Dedifferentiated amniotic fluid mesenchymal stem cell (primary cell): ENCODE results near the gene GRIA4.
"Not testable (repeated sequence)": the region's sequence is repeated elsewhere in the genome, so short reads cannot be mapped to it uniquely, and the experiment has no call there.

Source experiments
- DNase-seq: peaks from one replicate; pipeline ENCODE4 v3.0.0-alpha.2; 2016; ENCODE audit errors: extremely low spot score

GRIA4 gene

DNA sequence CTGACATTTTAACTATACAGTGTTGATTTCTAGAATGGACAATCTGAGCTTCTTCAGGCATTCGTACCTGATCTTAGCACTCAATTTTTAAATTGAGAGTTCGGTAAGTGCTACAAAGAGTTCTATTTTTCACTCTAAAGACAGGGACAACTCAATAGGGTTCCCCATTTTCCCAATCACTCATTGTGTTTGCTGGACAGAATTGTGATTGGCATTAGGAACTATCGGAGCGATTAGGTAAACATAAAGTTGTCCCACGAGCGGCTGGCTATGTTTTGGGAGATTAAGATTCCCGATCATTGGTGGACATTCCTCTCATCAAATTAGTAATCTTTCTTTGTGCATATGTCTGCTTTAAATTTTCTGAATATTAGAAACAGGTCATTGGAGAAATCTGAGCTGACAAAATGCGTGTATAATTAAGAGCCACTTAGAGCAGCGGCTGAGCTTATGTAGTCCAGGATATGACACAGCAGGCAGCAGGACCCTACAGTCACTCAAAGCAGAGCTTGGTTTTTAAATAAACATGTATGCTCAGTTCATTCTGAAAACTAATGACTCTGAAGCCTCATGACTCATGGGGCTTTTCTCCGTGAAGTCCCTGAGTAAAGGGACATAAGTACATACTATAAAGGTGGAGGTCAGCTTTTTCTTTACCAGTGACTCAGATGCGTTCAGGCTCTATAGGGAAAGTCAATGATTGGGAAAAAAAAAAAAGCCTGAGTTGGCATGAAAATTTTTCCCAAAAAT lies 109.4 kb downstream of the GRIA4 start:
- DNase-seq: peak; percentile 36

DNA sequence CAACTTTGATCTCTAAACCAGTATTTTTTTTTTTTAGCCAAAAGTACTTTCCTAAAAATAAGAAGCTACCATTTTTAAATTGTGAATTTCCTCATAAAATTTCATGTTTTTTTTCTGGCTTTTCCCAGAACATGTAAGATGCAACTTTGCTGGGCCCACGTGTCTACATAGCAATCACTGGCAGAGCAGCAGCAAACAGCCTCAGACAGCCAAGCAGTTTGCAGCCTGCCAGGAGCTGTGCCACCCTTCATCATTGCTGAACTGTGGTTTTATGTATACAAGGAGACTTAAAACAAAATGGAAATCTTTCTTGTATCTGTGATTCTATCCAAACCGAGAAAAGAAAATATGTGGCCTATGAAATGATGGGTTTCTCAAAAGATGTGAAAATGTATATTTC lies 110.2 kb downstream of the GRIA4 start:
- DNase-seq: no peak

DNA sequence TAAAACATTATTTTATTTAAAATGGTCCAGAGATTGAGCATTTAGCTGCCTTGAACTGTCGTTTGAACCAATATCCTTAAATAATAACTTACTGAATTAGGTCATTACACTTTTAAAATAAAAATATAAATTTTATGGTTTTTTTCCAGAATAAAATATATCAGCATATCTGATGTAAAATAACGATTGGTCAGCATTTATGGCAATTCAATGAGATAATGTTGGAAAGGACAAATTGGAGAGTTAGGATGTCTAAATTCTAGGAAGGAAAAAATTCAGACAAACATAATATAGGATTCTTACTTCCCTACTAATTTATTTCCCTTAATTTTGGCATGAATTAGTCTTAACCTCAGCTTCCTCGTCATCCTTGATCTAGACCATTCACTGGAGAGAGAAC lies 113.4 kb downstream of the GRIA4 start:
- no peak for DNase-seq

DNA sequence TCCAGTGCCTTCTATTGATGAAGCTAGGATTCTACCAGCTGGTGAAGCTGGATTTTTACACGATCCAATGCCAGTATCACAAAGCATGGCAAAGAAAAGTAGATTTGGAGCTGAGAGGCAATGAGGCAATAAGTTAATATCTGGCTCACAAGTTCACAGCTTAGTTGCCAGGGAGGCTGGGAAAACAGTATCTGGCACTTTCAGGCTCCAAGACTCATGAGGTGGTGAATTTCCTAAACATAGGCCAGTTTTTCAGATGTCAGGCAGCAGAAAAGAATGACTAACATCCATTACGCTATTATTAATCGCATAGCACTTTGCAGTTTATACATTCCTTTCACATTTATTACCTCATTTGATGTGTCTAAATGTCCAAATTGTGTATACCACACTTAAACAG lies 122.7 kb downstream of the GRIA4 start:
- DNase-seq: no peak

DNA sequence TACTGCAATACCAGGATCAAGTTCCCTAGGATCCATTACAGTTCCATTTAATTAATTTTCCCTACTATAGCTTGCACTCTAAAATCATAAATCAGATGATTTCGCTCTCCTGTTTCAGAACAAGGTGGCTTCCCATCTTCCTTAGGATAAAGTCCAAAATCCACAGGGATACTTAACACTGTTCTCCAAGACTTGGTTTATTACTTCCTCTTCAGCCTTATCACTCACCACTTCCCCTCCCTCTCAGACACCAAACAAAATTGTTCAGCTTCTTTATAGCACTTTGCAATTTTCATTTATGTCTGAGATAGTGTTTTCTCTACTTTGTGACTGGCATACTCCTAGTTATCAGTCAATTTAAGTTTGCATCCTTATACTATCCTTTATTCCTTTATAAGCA lies 124.6 kb downstream of the GRIA4 start:
- no peak for DNase-seq

DNA sequence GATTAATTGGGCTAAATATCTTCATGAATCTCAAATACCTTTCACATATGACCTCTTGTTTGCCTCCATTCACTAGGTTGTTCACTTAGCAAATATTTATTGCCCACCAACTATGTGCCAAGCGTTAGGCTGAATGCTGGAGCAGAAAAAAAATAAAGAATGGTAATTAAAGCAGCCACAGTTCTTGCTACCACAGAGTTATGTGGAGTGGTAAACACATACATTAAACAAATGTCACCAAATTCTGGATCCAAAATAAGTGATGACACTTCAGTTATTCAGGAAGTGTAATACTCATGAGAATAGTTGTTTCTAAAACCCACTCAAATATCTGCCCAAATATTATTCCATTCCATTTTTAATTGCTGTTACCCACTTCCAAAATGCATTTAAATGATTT lies 128.4 kb downstream of the GRIA4 start:
- DNase-seq: no peak

DNA sequence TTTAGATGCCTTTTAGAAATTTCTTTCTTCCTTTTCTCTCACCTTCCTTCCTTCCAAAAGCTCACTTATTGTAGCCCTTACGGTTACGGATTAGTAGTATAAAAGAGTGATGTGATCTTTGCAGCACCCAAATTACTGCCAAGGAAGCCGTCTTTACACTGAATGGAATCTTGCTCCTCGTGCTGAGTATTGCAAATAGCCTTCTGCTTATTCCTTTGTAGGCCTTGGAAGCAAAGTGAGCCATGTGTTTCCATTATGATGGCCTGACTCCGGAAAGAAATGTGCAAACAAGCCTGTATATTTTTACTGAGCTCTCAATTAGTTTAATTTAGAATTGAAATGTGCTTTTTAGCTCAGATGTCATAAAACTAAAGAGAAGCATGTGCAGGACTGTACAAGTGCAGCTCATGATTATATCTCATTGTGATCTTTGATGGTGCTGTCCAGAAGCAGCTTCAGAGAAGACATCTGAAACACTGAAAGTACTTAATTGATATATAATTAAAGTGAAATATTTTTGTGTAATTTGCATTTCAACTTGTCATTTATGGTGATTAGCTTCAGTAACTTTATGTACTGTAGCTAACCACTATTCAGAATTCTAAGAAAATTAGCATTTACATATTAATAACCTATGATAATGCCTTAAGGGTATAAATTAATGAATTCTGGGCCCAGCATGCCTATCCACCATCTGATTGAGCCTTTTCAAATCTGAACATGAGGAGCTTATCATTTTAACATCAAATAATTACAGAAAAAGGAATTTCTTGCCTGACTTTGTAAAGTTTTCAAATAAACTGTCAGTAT lies 129.3 kb downstream of the GRIA4 start:
- DNase-seq: no peak

DNA sequence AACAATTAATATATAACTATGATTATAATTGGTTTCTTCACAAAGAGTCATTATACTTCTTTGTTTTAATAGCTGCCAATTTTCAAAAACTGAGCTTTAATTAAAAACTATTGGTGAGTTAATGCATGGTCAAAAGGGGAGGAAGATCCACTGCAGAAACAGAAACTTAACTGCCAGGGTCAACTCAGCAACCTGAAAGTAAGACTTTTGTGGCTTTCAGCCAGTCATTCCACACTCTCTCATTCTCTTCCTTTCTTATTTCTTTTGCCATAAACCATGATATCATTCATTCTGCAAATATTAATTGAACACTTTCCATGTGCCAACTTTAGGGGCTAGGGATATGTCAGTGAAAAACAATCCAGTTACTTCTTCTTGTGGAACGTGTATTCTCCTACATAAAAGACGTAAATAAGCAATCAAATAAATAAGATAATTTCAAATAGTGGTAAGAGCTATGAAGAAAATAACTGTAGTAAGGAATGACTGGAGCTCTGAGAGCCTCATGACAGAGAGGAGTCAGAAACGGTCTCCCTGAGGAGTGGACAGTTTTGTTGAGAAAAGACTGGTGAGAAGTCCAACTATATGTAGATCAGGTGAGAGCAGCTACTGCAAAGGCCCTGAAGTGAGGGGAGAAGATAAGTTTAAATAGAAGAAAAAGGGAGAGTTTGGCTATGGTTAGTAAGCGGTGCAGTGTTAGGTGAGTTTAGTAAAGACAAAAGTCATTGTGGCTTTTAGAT lies 130.5 kb downstream of the GRIA4 start:
- no peak for DNase-seq

DNA sequence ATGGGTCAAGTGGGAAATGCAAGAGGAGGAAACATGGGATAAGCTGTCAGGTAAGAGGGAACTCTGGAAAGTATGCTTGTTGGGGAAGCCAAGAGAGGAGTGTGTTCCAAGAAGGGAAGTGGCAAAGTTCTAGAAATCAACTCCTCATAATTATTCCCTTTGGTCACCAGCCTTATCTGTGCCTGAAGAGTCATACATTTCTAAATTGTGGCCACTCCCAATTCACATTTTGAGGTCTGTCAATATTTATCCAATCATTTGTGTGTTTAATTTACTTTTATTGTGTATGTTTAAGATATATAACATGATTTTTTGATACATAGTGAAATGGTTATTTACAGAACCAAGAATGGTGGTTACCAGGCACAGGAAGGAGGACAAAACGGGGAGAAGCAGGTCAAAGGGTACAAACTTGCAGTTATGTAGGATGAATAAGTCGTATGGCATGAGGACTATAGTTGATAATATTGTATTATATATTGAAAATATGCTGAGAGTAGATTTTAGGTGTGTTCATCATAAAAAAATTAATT lies 131.7 kb downstream of the GRIA4 start:
- DNase-seq: no peak

DNA sequence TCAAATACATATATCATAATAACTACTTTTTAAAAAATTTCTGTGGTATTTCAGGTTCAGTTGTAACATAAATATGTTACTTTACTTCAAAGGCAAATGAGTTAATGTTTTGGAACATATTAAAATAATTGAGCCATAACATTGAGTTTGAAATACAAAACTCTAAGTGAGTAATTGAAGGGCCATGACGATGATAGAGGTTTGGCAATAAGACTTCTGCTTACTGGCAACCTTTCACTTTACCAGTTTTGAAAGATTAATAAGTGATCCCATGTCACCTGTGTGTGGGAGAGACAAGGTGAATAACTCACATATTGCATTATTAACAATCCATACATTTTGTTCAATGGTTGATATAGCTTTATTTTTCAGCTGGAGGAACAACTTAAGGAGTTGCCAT lies 144.4 kb downstream of the GRIA4 start:
- no peak for DNase-seq

DNA sequence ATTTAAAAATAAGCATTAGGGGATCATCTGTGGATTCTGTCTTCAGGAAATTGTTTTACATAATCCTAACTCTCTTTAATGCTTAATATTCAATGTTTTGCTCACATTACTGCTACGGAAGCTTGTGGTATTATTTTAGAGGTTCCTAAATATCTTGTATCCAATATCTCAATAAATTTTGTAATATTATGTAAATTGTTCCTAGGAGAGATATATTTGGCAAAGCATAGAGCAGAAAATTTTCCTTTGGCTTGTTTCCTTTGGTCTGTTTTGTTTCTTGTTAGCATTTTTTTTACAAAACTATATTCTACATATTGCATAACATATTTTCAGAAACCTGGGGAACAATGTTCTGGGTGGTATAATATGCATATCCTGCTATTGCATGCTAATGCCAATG lies 144.8 kb downstream of the GRIA4 start:
- DNase-seq: no peak

DNA sequence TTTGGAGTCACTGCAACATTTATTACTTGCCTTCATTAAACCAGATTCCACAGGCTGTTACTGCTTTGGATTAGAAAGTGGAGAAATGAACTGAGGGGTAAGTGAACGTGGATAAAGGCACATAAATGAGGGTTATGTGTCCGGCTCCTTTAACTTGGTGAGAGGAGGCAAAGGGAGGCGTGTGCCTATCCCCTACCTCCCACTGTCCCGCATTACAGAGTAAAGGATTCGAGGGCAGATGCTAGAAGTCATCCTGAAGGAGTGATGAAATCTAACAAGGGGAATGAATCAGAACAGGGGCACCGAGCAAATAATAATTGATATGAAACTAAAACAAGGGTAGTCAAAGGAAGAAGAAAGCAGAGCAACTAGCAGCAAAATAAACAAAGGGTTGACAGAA lies 147.2 kb downstream of the GRIA4 start:
- no peak for DNase-seq

DNA sequence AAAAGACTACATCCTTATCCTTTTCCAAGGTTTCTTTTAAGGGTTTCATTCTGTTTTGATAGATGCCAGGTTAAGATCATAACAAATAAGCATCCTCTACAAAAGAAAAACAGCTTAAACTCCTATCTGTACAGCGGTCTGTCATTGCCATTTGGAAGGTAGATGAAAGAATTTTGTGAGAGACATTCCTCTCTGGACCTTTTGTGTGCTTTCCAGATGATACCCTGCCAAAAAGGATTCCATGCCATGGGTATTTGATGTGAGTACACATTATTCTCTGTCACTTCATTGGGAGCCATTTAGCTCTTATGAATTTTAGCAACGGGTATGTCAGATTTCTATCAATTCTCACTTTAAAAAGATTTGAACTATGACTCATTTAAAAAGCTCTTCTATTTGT lies 153.7 kb downstream of the GRIA4 start:
- no peak for DNase-seq

DNA sequence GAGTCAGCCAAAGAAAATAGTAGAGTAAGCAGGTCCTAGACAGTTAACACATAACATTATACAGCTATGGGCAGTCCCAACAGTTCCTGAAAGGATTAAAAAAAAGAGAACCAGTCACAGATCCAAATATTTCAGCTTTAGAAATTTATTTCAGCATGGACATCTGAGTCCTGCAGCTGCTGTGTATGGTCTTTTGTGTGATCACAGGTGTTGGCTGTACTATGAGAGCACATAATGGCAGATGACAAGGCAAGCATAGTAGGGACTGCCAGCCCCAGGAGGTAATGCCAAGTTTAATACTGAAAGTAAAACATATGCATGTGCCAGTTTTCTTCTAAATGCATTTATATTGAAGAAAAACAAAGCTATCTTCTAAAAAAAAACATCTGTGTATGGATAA lies 158.1 kb downstream of the GRIA4 start:
- no peak for DNase-seq

DNA sequence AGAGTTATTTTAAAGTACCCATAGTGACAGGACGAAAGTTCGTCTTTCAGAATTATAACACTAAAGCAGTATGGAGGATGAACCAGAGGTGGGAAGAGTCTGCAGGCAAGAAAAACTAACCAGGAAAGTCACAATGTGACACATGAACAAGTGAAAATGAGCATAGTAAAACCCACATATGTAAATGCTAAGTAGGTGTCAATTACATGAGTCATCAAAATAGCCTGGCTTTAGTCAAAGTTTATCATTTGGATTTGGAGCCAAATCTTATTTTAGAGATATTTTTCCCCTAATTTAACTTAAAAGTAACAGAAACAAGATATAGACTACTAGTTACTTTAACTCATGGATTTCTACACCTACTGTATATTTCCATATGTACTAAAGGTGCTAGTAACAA lies 159.8 kb downstream of the GRIA4 start:
- DNase-seq: no peak

DNA sequence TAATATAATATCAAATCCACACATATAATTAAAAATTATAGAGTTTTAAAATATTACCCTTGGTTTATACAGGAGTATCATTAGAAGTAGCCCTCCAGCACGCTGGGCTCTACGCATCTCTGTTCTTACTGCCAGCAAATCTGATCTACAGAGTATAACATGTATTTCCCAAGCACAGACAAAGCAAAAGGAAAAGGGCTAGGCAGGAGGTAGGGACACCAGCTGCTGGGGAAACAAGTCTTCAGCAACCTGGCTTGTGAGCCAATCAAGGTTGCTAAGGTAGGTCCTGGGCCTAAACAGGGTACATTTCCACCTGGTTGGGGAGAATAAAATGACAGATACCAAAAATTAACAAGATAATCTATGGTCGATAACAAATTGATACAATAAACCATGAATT lies 163.6 kb downstream of the GRIA4 start:
- not testable (repeated sequence) for DNase-seq

DNA sequence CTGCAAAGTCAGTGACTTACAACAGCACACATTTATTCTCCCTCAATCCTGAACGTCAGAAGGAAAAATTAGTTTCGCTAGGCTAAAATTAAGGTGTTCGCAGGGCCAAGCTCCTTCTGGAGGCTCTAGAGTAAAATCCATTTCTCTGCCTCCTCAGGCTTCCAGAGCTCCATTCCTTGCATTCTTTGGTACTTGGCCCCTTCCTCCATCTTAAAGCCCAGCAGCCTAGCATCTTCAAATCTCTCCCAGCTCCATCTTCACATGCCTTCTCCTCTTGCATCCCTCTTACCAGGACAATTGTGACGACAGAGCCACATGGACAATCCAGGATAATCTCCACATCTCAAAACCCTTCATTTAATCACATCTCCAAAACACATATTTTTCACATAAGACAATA lies 165.0 kb downstream of the GRIA4 start:
- DNase-seq: no peak

DNA sequence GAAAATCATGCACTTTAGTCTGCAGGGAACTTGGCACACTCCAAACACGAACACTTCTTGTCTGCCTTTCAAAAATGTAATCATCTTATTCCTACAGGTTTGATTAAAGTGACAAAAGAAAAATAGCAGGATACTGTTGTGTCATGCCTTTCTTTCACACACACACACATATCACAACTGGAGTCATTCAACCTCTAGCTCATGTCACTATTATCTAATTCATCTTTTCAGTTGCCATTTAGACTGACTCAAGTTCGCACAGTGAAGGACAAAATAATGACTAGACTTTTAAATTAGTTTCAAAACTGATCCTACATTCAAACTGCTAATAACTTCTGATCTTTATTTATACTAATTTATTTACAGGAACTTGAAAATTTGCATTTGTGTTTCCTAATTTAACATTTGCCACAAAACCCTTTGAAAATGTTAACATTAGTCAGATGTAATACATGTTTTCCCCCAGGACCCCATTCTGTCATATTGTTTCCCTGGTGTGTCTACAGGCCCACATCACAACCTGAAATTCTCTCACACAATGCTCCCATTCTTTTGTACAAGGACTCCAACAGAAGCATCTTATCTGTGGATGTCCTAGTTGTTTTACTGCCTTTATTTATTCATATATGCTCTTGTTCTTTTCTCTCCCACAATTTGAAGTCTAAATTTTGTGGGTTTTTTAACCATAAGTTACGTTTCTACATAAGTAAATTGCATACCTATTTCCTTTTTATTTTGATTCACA lies 171.1 kb downstream of the GRIA4 start:
- no peak for DNase-seq

DNA sequence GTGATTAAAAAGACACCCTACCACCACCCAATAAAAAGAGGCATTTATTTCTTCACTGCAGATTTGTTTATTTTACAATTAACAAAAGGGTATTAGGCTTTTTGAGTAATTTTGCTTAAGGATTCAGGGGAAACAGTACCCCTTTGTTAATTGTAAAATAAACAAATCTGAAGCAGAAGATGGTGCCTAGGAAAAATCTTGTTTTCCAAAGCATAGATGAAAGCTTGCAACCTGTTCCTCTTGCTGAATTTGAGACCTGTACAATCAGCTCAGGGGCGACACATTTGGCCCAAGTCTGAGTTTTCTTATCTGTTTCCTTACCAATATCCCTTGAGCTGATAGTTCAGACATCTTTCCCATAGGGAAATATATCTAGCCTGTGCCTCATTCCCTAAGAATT lies 171.9 kb downstream of the GRIA4 start:
- no peak for DNase-seq

DNA sequence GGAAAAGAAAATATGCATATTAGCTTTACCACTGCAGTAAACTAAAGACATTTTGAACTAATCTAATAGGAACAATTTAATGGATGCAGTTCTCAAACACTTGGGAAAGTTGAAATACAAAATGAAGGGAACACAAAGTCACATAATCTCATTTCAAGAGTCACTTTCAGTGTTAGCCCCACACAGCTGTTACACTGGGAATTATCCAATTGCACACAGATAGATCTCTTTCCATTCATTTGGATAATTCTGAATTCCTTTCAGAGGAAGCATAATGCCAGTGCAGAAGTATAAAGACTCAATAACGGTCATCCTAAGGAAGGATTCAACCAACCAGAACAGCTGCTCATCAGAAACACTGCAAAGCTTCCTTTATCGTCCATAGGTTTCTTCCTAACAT lies 173.3 kb downstream of the GRIA4 start:
- DNase-seq: no peak

DNA sequence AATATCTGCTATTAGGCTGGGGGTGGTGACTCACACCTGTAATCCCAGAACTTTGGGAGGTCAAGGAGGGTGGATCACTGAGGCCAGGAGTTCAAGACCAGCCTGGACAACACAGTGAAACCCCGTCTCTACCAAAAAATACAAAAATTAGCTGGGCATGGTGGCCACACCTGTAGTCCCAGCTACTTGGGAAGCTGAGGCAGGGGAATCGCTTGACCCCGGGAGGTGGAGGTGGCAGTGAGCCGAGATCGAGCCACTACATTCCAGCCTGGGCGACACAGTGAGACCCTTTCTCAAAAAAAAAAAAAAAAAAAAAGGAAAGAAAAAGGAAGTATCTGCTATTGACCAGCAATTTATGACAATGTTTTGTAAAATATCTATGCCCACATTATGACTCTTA lies 176.0 kb downstream of the GRIA4 start:
- DNase-seq: not testable (repeated sequence)

DNA sequence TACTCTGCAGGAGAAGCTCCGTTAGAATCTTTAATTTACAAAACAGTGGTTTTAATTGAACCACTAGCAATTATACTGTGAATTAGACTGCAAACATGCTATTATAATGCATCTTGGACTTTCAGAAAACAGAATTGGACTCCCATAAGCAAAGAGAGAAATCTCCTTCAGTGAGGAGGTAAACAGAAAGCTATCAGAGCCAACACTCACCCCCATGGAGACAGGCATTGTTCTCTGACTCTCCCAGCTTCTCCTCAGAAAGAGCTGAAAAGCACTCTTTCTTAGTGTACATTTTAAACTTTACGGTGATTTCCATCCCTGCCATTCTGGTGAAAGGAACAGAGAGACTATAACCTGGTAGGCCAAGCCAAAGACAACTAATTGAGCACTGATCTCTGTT lies 176.9 kb downstream of the GRIA4 start:
- DNase-seq: no peak
